Fibroblast of peridontal ligament (primary cell): ENCODE results near the gene SHC1.

Source experiments
- DNase-seq: peaks from one replicate; pipeline ENCODE4 v3.0.0-alpha.2; 2010; ENCODE audit errors: extremely low read depth

The SHC1 gene, protein sequence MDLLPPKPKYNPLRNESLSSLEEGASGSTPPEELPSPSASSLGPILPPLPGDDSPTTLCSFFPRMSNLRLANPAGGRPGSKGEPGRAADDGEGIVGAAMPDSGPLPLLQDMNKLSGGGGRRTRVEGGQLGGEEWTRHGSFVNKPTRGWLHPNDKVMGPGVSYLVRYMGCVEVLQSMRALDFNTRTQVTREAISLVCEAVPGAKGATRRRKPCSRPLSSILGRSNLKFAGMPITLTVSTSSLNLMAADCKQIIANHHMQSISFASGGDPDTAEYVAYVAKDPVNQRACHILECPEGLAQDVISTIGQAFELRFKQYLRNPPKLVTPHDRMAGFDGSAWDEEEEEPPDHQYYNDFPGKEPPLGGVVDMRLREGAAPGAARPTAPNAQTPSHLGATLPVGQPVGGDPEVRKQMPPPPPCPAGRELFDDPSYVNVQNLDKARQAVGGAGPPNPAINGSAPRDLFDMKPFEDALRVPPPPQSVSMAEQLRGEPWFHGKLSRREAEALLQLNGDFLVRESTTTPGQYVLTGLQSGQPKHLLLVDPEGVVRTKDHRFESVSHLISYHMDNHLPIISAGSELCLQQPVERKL

DNA sequence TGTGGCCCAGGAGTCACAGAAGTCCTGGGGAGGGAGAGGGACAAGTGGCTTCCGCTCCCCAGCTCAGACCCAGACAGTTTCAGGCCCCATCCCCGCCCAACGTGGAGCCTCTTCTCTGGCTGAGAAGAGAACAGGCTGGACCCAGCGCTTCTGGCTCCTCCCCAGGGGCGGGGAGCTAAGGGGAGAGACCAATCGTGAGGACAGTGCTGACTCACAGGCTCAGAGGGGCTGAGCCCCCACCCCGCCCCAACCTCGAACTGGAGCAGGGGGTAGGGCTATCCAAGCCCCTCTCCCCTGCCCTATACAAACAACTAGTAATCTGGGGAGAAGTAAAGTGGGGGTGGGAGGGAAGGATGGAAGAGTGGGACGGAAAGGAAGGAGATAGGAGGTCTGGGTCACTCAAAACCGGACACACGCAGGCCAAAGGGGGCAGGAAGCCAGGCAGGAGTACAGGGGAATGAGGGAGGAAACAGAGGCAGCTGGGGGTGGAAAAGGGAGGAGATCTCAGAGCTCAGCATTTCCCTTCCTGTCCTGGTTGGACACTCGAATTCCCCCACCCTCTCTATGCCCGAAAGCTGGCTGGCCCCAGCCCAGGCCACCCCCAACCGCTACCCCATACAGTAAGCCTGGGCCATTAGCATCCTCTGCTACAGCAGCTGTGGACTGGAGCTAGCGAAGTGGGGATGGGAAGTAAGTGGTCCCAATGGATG is at the start of gene SHC1:
SHC1 (minus strand) TSS at position 117 of the 710 bp plus-strand sequence. CDS start 221 bp downstream, outside the sequence.
- peak; percentile 90 for DNase-seq

DNA sequence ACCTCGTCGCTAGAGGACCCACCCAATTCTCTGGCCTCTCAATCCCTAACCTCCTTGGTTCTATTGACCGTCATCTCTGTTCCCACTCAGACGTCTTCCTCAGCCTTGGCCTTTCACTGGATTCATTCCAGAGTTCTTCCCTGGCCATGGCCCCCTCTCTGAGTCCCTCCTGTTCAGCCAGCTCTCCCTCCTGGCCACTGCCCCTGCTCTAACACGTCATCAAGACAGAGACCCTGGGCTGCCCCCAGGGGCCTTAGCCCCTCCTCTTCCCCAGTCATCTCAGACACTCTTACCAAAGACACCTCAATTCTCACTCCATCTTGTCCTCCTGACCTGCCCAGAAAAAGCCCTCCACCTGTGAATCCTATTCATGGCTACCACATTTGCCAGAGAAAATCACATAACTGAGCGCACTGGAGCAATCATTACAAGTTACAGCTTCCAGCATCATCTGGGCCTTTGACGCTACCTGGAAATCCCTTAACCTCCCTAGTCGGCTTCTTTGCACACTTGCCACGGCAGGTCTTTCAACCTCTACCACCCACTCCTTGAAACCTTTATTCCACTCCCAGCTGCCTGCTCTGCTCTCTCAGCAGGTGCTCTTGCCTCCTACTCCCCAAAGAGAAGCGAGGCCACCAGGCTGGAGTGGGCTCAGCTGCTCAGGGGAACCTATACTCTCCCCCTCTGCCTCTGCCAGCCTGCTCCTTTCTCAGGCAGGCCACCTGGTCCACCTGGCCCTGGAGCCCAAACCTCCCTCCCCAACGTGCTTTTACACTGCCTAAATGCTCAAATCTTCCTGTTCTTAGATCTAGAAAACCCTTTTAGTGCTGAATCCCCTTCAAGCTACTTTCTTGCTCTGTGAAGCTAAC is 49.1 kb upstream of the SHC1 start:
- no peak for DNase-seq

DNA sequence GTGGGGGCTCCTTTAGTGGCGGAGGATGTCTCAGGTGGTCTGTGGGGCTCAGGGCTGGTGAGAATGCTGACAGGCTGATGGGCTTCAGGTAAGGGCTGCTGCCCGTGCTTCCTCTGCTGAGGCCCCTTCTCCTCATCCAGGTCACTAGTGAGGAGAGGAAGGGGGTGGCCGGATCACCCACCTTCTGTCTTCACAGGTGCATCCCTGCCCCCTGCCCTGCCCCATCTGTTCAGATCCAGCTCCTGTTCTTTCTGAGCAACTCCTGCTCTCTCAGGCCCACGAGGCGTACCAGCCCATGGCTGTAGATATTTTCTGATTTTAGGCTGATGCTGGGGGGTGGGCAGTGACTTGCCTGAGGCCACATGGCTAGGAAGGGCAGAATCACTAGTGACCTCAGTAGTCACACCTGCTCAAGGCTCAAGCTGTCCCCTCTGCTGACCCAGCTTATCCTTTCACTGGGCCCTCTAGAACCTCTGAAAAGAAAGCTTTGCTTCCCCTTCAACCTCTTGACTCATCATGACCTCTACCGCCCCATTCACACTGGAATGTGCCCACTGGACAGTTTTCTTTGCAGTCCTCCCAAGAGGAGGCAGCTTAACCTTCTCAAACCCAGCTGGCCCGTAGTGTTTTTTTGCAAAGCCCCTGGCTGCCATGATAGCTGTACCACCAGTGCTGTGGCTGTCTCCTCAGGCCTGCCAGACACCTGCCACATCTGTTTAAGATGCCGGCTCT is 48.2 kb upstream of the SHC1 start:
- peak; percentile 7 for DNase-seq

DNA sequence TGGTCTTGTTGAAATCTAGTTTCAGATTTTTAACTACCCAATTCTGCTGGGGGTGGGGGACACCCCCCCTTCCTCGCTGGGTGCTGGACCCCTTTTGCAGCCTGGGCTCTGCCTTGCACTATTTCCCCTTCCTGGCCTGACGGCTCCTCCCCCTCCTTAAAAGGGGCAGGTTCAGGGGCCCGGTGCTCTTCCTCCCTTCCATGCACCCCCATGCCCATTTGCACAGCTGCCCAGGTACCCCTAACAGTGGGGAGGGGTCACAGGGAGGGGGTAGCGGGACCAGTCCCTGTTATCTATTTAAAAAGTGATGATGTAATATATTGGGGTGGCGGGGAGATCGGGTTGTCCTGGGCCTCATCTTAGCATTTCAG is 47.4 kb upstream of the SHC1 start:
- DNase-seq, result no peak

DNA sequence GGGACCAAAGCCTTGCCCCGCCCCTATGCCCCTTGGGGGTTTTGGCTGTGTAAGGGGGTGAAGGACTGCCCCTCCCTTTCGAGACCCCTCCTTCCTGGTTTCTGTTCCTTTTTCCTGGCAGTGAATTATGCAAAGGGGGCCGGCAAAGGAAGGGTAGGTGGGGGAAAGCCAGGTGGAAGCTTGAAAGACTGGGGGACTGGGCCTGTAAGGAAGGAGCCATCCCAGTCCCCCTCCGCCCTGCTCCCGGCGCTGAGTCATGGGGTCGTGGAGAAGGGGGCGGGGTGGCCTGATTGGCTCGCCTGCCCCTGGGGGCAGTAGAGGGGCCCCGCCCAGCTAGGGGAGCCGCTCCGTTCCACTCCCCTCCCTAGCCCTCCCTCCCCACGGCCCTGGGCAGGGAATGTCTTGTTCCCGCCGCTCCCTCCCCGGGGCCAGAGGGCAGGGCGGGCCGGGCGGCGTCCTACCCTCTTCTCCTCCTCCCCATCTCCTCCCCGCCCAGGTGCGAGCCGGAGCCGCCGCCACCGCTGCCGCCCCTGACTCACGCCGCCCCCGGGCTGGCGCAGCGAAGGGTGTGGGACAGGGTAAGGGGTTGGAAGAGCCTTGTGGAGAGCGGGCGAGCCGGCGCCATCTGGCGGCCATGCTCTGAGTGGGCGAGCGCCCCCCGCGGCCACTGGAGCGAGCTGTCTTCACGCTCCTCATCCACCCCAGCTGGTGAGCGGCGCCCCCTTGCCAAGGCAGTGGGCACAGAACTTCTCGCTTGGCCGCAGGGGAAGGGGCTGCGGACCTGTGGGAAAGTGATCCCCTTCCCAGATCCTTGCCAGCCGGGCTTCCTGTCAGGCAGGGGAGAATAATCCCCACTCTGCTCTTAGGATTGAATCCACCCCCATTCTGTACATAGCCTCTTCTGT is 46.7 kb upstream of the SHC1 start:
- DNase-seq, result peak; percentile 80

DNA sequence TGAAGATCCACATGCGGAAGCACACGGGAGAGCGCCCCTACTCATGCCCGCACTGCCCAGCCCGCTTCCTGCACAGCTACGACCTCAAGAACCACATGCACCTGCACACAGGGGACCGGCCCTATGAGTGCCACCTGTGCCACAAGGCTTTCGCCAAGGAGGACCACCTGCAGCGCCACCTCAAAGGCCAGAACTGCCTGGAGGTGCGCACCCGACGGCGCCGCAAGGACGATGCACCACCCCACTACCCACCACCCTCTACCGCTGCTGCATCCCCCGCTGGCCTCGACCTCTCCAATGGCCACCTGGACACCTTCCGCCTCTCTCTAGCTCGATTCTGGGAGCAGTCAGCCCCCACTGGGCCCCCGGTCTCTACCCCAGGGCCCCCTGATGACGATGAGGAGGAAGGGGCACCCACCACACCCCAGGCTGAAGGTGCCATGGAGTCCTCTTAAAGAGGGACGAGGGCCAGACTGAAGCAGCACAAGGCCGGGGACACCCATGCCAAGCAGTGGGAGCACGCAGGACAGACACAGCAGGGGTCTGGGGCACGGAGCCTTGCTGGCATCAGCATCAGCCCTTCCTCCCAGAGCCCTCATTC is 45.8 kb upstream of the SHC1 start:
- DNase-seq, result no peak

DNA sequence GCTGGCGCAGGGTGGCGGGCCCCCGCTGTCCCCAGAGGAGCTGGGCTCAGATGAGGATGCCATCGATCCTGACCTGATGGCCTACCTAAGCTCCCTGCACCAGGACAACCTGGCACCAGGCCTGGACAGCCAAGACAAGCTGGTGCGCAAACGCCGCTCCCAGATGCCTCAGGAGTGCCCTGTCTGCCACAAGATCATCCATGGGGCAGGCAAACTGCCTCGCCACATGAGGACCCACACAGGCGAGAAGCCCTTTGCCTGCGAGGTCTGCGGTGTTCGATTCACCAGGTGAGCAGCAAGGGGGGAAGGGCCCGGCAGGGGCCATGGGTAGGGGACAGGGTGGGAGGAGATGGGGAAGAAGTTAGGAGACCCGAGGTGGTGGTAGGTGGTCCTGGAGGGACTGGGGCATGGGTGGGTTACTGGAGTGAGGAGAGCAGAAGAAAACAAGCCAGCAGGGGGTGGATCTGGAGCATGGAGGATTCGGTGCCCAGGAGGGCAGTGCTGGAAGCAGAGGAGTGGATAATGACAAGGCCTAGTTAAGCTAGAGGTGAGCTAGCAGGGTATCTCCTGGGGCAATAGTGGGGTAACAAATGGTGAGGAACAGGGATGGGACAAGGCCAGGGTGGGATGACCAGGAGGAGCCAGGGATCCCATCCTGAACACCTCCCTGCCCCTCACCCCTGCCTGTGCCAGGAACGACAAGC is 45.1 kb upstream of the SHC1 start:
- no peak for DNase-seq

DNA sequence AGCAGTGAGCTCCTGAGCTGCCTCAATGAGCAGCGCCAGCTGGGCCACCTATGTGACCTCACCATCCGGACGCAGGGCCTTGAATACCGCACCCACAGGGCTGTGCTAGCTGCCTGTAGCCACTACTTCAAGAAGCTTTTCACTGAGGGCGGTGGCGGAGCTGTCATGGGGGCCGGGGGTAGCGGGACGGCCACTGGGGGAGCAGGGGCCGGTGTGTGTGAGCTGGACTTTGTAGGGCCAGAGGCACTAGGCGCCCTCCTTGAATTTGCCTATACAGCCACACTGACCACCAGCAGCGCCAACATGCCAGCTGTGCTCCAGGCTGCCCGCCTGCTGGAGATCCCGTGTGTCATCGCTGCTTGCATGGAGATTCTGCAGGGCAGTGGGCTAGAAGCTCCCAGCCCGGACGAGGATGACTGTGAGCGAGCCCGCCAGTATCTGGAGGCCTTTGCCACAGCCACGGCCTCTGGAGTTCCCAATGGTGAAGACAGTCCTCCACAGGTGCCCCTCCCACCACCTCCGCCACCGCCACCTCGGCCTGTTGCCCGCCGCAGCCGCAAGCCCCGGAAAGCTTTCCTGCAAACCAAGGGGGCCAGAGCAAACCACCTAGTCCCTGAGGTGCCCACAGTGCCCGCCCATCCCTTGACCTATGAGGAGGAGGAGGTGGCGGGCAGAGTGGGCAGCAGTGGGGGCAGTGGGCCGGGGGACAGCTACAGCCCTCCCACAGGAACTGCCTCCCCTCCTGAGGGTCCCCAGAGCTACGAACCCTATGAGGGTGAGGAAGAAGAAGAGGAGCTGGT is 44.4 kb upstream of the SHC1 start:
- no peak for DNase-seq

DNA sequence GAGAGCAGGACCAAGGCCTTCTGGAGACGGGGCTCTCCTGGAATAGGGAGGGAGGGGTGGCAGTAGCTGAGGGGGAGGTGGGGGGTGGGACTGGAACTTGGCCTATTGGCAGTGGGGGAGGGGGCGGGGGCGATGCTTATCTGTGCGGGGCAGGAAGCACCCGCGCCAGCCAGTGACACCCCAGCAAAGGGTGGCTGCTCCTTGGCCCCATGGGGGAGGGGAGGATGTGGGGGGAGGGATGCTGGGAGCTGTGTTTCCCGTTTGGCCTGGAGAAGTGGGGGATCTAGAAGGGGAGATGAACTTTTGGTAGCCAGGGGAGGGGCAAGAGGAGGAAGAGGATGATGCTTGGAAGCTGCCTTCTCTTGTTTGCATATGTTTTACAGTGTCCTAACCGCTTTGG is 43.1 kb upstream of the SHC1 start:
- no peak for DNase-seq

DNA sequence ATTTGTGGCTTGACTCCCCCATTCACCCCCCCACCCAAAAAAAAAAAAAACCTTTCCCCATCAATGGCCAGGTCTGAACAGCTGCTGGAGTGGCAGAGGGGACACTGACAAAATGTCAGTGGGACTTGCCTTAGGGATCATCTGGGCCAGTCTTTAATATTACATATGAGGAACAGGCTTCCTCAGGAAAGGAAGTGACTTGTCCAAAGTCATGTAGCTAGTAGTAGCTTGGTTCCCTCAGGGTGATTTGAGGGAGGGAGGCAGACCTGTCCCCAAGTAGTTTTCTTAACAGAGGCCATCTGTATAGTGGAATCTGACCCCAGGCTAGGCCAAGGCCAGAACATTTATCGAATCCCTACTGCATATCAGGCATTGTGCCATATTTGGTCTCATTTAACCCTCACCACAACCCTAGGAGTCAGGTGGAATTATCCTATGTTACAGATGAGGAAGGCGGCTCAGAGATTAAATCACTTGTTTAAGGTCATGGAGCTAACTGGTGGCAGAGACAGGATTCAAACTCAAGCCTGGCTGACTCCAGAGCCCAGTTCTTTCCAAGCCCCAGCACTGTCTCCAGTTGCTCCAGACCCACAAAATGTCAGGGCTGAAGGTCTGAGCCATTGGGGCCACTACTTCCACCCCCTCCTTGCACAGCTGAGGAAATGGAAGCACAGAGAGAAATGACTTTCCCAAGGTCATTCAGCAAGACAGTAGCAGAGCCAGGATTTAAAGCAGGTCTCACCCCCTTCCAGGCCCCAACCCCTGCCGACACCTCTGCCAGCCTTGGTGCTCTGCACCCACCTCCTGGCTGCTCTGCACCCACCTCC is 42.4 kb upstream of the SHC1 start:
- DNase-seq, result no peak

DNA sequence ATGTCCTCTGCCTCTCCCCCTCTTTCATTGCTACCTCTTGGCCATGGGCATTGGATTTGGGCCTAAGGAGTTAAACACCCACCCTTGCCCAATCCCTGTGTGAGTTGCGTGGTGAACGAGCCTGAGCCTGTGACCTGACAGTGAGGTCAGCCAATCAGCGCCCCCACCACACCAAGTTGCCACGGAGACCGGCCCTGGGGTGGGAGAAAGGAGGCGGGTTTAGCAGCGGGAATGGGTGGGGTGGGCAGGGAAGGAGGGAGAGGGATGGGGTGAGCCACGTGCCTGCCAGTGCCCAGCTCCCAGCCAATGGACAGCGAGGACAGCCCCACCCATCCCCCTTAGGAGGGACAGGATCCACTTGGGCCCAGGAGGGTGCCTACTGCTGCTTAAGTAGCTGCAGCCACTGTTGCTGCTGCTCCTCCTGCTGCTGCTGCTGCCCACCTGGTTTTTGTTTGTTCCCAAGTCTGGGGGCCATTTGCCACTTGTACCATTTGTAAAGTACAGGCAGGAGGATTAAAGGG is 41.5 kb upstream of the SHC1 start:
- peak; percentile 63 for DNase-seq

DNA sequence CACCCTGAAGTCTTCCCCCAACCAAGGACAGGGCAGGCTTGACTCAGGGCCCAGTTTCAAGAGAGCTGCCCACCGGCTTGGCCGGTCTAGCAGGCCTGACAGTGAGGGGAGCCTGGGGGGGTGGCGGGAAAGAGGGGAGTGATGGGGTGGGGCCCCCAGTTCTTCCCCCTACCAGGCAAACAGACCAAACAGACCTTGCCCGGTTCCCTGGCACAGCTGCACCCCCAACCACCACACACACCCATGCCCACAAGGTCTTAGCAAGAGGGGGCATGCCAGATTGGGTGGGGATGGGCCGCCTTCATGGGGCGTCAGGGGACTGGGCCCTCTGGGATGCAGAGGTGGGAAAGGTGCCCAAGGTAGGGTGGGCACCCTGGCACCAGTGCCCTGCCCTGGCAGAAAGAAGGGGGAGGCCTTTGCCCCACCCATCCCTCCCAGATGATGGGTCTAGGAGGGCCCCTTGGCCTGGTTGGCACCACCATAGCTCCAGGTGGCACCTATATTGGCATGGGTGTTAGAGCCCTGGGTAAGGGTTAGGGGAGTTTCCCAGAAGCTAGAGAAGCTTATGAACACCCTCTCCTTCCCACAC is 41.0 kb upstream of the SHC1 start:
- DNase-seq, result no peak

DNA sequence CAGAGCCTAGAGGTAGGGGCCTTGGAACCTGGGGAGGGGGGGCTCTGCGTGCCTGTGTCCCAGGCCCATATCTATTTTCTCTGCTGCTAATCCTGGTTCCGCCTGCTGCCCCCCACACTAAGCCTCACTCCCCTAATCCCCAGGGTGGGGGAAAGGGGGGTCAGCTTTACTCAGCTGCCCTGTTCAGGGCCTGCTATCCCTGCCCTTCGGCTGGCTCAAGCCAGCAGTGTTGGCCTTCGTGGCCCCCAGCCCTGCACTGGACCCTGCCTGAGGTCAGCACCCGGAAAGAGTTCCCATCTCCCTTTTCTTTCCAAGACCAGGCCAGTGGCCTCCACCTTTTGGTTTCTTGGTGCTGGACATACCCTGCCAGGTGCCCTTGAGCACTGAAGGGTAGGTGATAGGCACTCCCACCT is 40.5 kb upstream of the SHC1 start:
- no peak for DNase-seq

DNA sequence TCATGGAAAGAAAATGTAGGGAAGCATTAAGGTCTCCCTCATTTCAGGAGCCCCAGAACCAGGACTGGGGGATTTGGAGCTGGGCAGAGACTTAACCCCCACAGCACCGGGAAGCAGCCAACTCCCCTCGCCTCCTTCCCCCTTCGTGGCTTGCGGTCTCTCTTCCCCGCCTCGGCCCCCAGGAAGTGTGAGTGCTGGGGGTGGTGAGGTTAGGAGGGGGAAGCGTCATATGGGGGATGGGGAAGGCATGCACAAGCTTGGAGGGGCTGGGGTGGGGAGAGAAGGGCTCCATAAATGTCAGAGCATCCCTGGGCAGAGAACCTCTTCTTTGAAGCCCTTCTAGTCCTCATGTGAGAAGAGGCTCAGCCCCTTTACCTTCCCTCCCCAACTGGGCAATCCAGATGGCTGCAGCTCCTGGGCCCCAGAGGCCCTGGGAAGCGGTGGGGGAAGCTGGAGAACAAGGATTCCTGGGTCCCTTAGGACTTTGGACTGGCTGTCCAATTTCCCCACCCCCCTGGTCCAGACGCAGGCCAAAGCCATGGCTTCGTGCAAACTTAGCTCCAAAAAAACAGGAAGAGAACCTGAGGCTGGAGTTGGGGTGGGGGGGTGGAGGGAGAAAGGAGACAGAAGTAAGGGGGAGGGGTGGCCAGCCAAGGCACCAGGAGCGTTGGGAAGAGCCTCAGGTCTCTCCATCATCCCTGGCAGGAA is 39.8 kb upstream of the SHC1 start:
- DNase-seq, result no peak

DNA sequence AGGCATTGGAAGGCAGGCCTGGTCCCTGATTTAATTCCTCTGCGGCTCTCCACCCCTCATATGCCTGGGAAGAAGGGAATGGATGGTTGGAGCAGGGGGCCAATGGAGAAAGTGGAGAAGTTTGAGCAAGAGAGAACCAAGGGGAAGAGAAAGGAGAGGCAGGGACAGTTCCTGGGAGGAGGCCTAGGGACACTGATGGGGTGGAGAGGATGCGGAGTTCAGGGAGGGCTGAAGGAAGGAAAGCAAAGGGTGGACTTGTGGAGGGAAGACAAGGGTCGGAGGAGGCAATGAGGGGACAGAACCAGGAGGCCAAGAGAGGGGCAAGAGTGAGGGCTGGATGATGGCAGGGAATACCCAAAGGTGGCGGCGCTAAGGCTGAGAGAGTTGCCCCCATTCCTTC is 39.2 kb upstream of the SHC1 start:
- no peak for DNase-seq

DNA sequence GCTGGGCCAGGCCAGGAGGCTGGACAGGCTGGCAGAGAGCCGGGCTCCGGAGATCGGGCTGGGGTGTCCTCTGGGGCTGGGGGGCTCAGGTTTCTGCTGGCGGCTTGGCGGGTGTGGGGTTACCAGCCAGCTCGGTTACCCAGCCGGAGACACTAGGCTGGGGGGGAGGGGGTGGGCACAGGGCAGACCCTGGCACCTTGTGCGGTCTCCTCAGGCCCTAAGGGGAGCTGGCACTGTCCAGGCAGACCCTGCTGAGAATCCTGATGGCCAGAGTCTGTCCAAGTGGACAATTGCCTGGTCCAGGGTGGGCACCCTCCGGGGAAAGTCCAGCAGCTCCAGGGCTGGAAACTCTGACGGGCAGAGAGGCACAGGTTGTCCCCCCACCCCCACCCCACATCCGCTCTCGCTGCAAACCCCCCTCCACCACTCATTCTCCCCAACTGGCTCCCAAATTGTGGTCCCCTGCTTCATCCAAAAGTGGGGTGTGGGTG is 38.7 kb upstream of the SHC1 start:
- no peak for DNase-seq
